GM12801 (cell line): ENCODE data around the gene SLC7A11.

Source experiments
- CTCF ChIP-seq: IDR thresholded peaks from one replicate; pipeline ENCODE4 v1.5.1; 2011; ENCODE audit warnings: control low read depth; ENCODE audit not compliant: insufficient read length; ENCODE audit errors: extremely low read depth

Gene SLC7A11

DNA sequence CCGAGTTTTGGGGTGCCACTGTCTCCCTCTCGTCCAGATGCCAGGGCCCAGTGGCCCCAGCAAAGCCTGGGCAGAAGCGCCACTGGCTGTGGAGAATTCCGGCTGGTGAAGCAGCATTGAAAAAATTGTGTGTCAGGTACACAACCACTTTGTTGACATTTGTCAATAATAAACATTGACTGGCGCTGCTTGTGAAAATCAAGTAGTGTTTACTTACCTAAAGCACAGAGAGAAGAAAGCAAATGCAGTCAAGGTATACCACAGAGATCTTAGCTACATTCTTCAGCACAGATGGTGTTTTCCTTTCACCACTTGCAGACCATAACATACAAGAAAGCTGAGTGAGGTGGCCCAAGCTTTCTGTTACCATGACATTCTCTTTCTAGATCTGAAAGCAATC, 14.5 kb upstream of the SLC7A11 start:
- TF ChIP-seq CTCF: no peak

DNA sequence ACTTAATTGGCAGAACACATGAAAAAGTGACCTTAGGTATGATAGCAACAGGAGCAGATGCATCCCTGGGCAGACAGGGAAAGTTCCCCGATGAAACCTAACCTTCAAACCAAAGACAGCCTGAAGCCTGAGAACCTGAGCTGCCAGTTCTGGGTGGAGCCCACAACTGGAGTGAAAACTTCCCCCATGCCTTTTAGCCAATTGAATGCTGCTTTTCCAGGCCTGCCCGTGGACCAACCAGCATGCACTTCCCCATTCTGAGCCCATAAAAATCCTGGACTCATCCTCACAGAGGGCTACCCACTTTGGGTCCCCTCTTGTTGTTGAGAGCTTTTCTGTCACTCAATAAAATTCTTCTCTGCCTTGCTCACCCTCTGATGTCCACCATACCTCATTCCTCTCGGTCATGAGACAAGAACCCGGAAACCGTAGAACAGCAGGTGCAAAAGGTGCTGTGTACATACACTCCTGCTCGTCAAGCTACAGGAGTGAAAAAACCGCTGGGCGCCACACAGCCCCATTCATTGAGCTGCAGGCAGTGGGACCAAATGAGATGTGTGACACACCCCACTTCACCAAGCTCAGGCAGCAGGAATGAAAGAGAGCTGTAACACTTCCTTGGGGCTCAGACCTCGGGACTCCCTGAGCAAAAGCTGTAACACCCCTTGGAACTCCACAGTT, 13.9 kb upstream of the SLC7A11 start:
- TF ChIP-seq CTCF: no peak

- TF ChIP-seq CTCF: no peak
These were observed 10.4 kb upstream of the SLC7A11 start for GRCh38 chr4:138252551-138252950.

- no peak for TF ChIP-seq CTCF
These were observed 9.8 kb upstream of the SLC7A11 start for GRCh38 chr4:138251938-138252337.

- TF ChIP-seq CTCF: no peak
These were observed 7.0 kb upstream of the SLC7A11 start for GRCh38 chr4:138249132-138249531.

- no peak for TF ChIP-seq CTCF
These were observed 5.9 kb upstream of the SLC7A11 start for GRCh38 chr4:138248058-138248457.

DNA sequence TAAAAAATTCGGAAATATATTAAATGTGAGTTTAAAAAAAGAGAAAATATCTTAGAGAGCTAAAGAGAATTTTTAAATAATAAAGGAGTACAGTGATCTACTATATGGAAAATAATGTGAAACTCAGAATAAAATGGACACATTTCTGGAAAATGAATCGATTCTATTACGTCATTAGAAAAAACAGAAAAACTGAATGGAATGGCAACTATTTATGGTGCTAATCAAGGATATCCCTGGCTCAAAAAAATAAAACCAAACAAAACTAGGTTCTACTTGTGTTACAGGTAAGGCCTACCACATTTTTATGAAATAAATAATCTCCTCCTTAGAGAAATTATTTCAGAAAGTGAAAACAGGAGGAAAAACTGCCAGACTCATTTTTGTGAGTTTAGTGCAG, 5.5 kb upstream of the SLC7A11 start:
- TF ChIP-seq CTCF: no peak

DNA sequence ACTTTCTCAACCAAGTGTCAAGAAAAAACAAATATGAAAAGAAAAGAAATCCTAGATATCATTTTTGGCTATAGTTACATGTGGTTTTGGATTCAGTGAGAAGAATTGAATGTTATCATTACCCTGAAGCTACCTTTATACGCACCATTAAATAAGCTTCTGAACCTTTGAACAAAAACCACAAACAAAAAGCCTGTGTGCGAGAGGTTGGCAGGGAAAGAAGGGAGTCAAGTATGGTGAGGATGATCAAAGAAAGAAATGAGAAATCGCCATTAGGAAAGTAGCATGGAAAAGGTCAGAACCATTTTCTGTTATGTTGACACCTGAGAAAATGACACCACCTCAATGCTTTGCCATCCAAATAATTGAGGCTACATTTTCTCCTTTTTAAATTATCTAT, 1.2 kb upstream of the SLC7A11 start:
- no peak for TF ChIP-seq CTCF
